ENCODE results near the gene DAO.

GRCh38 chr12:108839018-108839889 lies 40.6 kb upstream of the DAO start:
- TF ChIP-seq CTCF (conservative IDR thresholded peaks at IDR 0.05): no peak
- TF ChIP-seq ZFX (IDR thresholded peaks at IDR 0.05): no peak
